WTC11 (cell line): ENCODE data around the gene TTK. TPM values are rescaled to one million over a fixed set of nuclear protein-coding genes. Genes with fewer than 3 reads are reported as not detected.

Experiments
- ATAC-seq: fragments of 200-7000 bp; cut with Tn5 transposase; 2 replicates; pipeline ENCODE4 v1.10.0; 2021; ENCODE audit warnings: mild to moderate bottlenecking, moderate library complexity
- CTCF ChIA-PET: fragments of 300-600 bp; sonication (Branson Sonifier 250); formaldehyde crosslinking; loops from one replicate; lab custom pipeline; 2021; ENCODE audit warnings: antibody characterized with exemption; lab: Charles Lee
- POLR2A ChIA-PET: fragments of 350-600 bp; sonication (Branson Sonifier 250); formaldehyde crosslinking; loops from one replicate; lab custom pipeline; 2021; ENCODE audit warnings: antibody characterized with exemption; lab: Charles Lee
- DNase-seq: peaks from one replicate; pipeline ENCODE4 v3.0.0; 2021; ENCODE audit warnings: low spot score
- H3K27ac Mint-ChIP-seq: 2 replicates; pipeline ENCODE4 v1.8.0; 2021; ENCODE audit warnings: mixed read lengths
- H3K27me3 Mint-ChIP-seq: 2 replicates; pipeline ENCODE4 v1.8.0; 2021; ENCODE audit warnings: low read depth, mild to moderate bottlenecking, moderate library complexity, mixed read lengths
- H3K36me3 Mint-ChIP-seq: 2 replicates; pipeline ENCODE4 v1.8.0; 2021; ENCODE audit warnings: mixed read lengths
- H3K4me1 Mint-ChIP-seq: 2 replicates; pipeline ENCODE4 v1.8.0; 2022; ENCODE audit warnings: mixed read lengths
- H3K4me3 Mint-ChIP-seq: 2 replicates; pipeline ENCODE4 v1.8.0; 2021; ENCODE audit warnings: mild to moderate bottlenecking, moderate library complexity, mixed read lengths
- H3K9me3 Mint-ChIP-seq: 2 replicates; pipeline ENCODE4 v1.8.0; 2021; ENCODE audit warnings: mixed read lengths
- ARID4B ChIP-seq: sonication (generic); formaldehyde crosslinking; IDR thresholded peaks from 2 replicates; pipeline ENCODE4 v1.8.0; 2023; ENCODE audit warnings: missing genetic modification reagents, mild to moderate bottlenecking, borderline replicate concordance
- ATF6 ChIP-seq: sonication (generic); formaldehyde crosslinking; IDR thresholded peaks from 2 replicates; pipeline ENCODE4 v1.8.1; 2023; ENCODE audit warnings: mild to moderate bottlenecking, missing genetic modification reagents
- CTCF ChIP-seq: fragments of 200-600 bp; IDR thresholded peaks from 2 replicates; pipeline ENCODE4 v1.8.0; 2022; ENCODE audit warnings: antibody characterized with exemption
- E2F1 ChIP-seq: sonication (generic); formaldehyde crosslinking; IDR thresholded peaks from 2 replicates; pipeline ENCODE4 v1.8.0; 2022; ENCODE audit warnings: mild to moderate bottlenecking, missing genetic modification reagents
- FOXP1 ChIP-seq: sonication (generic); formaldehyde crosslinking; IDR thresholded peaks from 2 replicates; pipeline ENCODE4 v1.8.0; 2022; ENCODE audit warnings: missing genetic modification reagents, mild to moderate bottlenecking, moderate library complexity, borderline replicate concordance
- HMGXB4 ChIP-seq: sonication (generic); formaldehyde crosslinking; IDR thresholded peaks from 2 replicates; pipeline ENCODE4 v1.8.1; 2023; ENCODE audit warnings: mild to moderate bottlenecking, moderate library complexity, missing genetic modification reagents
- JUN ChIP-seq: sonication (generic); formaldehyde crosslinking; IDR thresholded peaks from 2 replicates; pipeline ENCODE4 v1.8.0; 2023; ENCODE audit warnings: mild to moderate bottlenecking, missing genetic modification reagents
- KAT7 ChIP-seq: sonication (generic); formaldehyde crosslinking; IDR thresholded peaks from 2 replicates; pipeline ENCODE4 v1.8.1; 2023; ENCODE audit warnings: missing genetic modification reagents, mild to moderate bottlenecking, borderline replicate concordance
- NR1H2 ChIP-seq: sonication (generic); formaldehyde crosslinking; IDR thresholded peaks from 2 replicates; pipeline ENCODE4 v1.9.0; 2021; ENCODE audit warnings: mild to moderate bottlenecking, moderate library complexity, missing genetic modification reagents
- SOX15 ChIP-seq: fragments of 250-450 bp; sonication (Bioruptor Pico); IDR thresholded peaks from 2 replicates; pipeline ENCODE4 v1.9.0; 2021; ENCODE audit warnings: mild to moderate bottlenecking
- ZBTB21 ChIP-seq: sonication (generic); formaldehyde crosslinking; IDR thresholded peaks from 2 replicates; pipeline ENCODE4 v1.8.1; 2023; ENCODE audit warnings: mild to moderate bottlenecking, missing genetic modification reagents, borderline replicate concordance
- ZNF425 ChIP-seq: fragments of 250-450 bp; sonication (Bioruptor Pico); conservative IDR thresholded peaks from 2 replicates; pipeline ENCODE4 v1.9.0; 2021; ENCODE audit warnings: mild to moderate bottlenecking
- ZNF532 ChIP-seq: fragments of 250-450 bp; sonication (Bioruptor Pico); IDR thresholded peaks from 2 replicates; pipeline ENCODE4 v1.9.0; 2021; ENCODE audit warnings: mild to moderate bottlenecking, borderline replicate concordance
- total RNA-seq: library from RNA; stranded (reverse); gene quantifications from 3 replicates; pipeline ENCODE4 v1.2.3, GENCODE V29; 2021

The TTK gene
- total RNA-seq, 1 experiment from 2014 or later: 51.0 TPM

- H3K36me3 Mint-ChIP-seq: peaks cover 34% of the 10 kb centered on the region
- H3K27me3 Mint-ChIP-seq: no peaks in the 10 kb centered on the region
- no peak for DNase-seq
- no peak for ATAC-seq
- CTCF ChIA-PET: interaction anchor here (1.9 kb wide), 1 partner anchor 15 kb away, joined by 14 read pairs; no protein-coding TSS in a partner anchor
- H3K4me3 Mint-ChIP-seq: no peak overlapping the region
- TF ChIP-seq SOX15 (CRISPR knock-in tag) (no peak), FOXP1 (CRISPR knock-in tag) (no peak), CTCF (no peak), JUN (CRISPR knock-in tag) (no peak), ARID4B (no peak), NR1H2 (CRISPR knock-in tag) (no peak), E2F1 (CRISPR knock-in tag) (no peak), ZNF425 (CRISPR knock-in tag) (no peak), ZBTB21 (CRISPR knock-in tag) (no peak), ZNF532 (CRISPR knock-in tag) (no peak), ATF6 (CRISPR knock-in tag) (no peak), KAT7 (no peak), HMGXB4 (CRISPR knock-in tag) (no peak)
- TF ChIP-seq, all 79 proteins: peak for 0
- H3K9me3 Mint-ChIP-seq: peaks cover 50% of the 10 kb centered on the region
- H3K4me1 Mint-ChIP-seq: no peaks in the 10 kb centered on the region
- H3K27ac Mint-ChIP-seq: no peak overlapping the region
- POLR2A ChIA-PET: no interaction called here
These were observed 39.8 kb upstream of the TTK start for GRCh38 chr6:79964607-79965081.
